Measurements from ENCODE around the gene PTPRM.

The PTPRM gene

DNA sequence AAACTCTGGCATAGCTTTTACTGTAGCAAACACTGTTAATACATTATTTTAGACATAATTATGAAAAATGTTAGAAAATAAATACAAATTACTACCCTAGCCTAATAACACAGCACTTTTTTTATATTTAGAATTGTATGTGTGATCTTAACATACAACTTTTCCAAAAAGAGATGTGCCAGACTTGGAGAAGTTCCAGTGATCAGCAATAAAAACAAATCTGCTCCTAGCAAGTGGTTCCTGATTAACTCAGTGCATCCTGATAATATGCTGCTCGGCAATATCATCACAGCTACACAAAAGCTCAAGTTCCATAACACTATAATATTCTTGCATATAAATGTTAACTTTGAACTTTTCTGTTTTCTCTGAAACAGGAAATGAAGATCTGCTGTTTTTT is 22.4 kb upstream of the PTPRM start:
- H3K36me3 ChIP-seq (ENCODE audit: control insufficient read depth, insufficient read depth, low read length) = no peaks in the 10 kb centered on the region
- H3K27me3 ChIP-seq (ENCODE audit: control insufficient read depth, insufficient read depth, low read length) = no peaks in the 10 kb centered on the region
- H3K9me3 ChIP-seq (ENCODE audit: control insufficient read depth, insufficient read depth, low read length) = no peaks in the 10 kb centered on the region
- H3K4me3 ChIP-seq (ENCODE audit: low read depth, low read length) = no peak overlapping the region
- no peaks in the 10 kb centered on the region for H3K4me1 ChIP-seq (ENCODE audit: control insufficient read depth, insufficient read depth, low read length)
- H3K27ac ChIP-seq (ENCODE audit: low read depth, low read length) = no peak overlapping the region
- H3K9ac ChIP-seq (ENCODE audit: low read depth, low read length) = no peak overlapping the region

DNA sequence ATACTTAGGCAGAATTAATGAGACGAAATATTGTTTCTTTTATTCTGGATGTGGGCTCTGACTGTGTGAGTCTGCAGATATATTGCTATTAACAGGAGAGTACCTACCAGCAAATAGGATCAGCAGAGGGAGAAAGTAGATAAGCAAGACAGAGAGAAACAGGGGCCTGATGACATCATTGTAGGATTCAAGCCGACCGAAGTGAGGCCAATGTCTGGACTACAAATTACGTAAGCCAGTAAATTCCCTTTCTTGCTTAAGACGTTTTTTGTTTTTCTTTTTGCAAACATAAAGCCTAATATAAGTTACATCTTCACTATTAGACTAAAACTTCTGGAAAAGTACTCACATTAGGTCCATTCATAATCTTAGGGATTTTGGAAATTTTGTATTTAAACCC is 21.4 kb upstream of the PTPRM start:
- H3K9ac ChIP-seq (ENCODE audit: low read depth, low read length) = no peak overlapping the region
- no peaks in the 10 kb centered on the region for H3K9me3 ChIP-seq (ENCODE audit: control insufficient read depth, insufficient read depth, low read length)
- no peaks in the 10 kb centered on the region for H3K27me3 ChIP-seq (ENCODE audit: control insufficient read depth, insufficient read depth, low read length)
- no peaks in the 10 kb centered on the region for H3K36me3 ChIP-seq (ENCODE audit: control insufficient read depth, insufficient read depth, low read length)
- H3K27ac ChIP-seq (ENCODE audit: low read depth, low read length) = no peak overlapping the region
- H3K4me1 ChIP-seq (ENCODE audit: control insufficient read depth, insufficient read depth, low read length) = no peaks in the 10 kb centered on the region
- H3K4me3 ChIP-seq (ENCODE audit: low read depth, low read length) = no peak overlapping the region

DNA sequence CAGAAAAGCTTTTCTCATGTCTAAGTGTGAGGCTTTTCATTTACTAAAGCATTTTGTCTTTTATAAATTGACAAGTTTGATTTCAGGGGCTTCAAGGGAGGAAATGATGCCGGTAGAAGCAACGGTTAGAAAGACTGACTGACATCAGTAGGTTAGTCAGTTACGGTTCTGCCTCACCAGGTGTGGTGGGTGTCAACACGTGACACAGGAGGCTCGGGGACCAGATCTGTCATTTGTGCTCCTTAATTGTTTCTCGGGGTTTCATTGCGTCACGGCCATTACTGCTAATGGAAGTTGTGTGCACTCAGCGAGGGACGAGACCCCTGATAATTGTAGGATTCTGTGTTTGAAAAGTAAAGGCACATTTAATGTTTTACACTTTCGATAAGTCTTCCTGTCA is 18.9 kb upstream of the PTPRM start:
- H3K9ac ChIP-seq (ENCODE audit: low read depth, low read length) = no peak overlapping the region
- H3K36me3 ChIP-seq (ENCODE audit: control insufficient read depth, insufficient read depth, low read length) = no peaks in the 10 kb centered on the region
- H3K4me3 ChIP-seq (ENCODE audit: low read depth, low read length) = no peak overlapping the region
- no peak overlapping the region for H3K27ac ChIP-seq (ENCODE audit: low read depth, low read length)
- no peaks in the 10 kb centered on the region for H3K9me3 ChIP-seq (ENCODE audit: control insufficient read depth, insufficient read depth, low read length)
- no peaks in the 10 kb centered on the region for H3K27me3 ChIP-seq (ENCODE audit: control insufficient read depth, insufficient read depth, low read length)
- no peaks in the 10 kb centered on the region for H3K4me1 ChIP-seq (ENCODE audit: control insufficient read depth, insufficient read depth, low read length)

DNA sequence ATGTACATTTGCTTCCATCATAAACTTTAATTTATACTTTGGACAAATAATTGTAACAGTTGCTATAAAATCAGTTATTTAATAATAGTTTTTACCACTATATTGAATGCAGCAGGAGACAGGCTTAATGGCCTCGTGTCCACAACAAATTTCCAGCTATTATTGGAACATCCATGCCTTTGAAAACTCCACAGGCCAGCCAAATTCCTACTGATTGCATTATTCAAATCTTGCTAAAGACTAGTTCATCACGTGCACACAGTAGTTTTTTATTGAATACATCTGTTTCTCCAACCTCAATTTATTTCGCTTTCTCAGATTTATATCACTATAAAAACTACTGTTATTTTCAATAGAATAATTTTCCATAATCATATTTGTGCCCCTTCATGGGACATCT is 18.4 kb upstream of the PTPRM start:
- Histone ChIP-seq H3K36me3 (ENCODE audit: control insufficient read depth, insufficient read depth, low read length) (no peaks in the 10 kb centered on the region), H3K27me3 (ENCODE audit: control insufficient read depth, insufficient read depth, low read length) (no peaks in the 10 kb centered on the region), H3K9me3 (ENCODE audit: control insufficient read depth, insufficient read depth, low read length) (no peaks in the 10 kb centered on the region), H3K9ac (ENCODE audit: low read depth, low read length) (no peak overlapping the region), H3K27ac (ENCODE audit: low read depth, low read length) (no peak overlapping the region), H3K4me1 (ENCODE audit: control insufficient read depth, insufficient read depth, low read length) (no peaks in the 10 kb centered on the region), H3K4me3 (ENCODE audit: low read depth, low read length) (no peak overlapping the region)

DNA sequence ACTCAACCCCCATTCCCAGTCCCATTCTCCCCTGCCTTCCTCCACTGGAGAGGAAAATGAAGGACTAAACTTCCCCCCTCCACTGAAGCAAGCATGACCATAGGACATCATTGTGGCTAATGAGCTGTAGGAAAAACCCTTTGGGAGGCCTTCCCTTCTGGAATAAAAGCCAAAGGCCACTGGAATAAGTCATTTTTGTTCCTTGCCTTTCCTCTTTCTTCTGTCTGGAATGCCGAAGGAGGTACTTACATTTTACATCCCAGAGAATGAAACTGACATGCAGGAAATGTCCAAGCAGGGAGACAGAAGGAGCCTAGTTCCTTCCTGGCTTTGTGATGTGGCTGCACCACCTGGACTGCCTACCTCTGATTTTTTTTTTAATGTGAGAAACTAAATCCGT is 9.1 kb upstream of the PTPRM start:
- no peaks in the 10 kb centered on the region for H3K36me3 ChIP-seq (ENCODE audit: control insufficient read depth, insufficient read depth, low read length)
- H3K4me1 ChIP-seq (ENCODE audit: control insufficient read depth, insufficient read depth, low read length) = peaks cover 8% of the 10 kb centered on the region
- no peak overlapping the region for H3K27ac ChIP-seq (ENCODE audit: low read depth, low read length)
- H3K4me3 ChIP-seq (ENCODE audit: low read depth, low read length) = no peak overlapping the region
- H3K9ac ChIP-seq (ENCODE audit: low read depth, low read length) = no peak overlapping the region
- H3K27me3 ChIP-seq (ENCODE audit: control insufficient read depth, insufficient read depth, low read length) = no peaks in the 10 kb centered on the region
- H3K9me3 ChIP-seq (ENCODE audit: control insufficient read depth, insufficient read depth, low read length) = no peaks in the 10 kb centered on the region

DNA sequence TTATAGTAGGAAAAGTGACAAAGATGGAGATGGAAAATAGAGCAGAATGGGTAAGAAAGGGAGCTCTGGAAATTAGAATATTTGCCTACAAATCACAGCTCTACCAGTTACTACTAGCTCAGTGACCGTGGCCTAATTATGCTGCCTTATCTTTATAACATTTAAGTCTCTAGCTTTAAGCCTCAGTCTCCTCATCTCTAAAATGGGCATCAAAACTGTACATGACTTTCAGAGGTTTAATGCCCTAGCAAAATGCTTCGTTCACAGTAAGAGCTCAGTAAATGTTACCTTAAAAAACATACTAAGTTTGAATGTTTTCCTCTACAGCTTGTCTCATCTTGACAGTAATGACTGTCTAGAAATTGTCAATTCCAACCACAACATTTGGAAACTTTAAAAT is 8.3 kb upstream of the PTPRM start:
- Histone ChIP-seq H3K27me3 (ENCODE audit: control insufficient read depth, insufficient read depth, low read length) (no peaks in the 10 kb centered on the region), H3K4me3 (ENCODE audit: low read depth, low read length) (no peak overlapping the region), H3K9me3 (ENCODE audit: control insufficient read depth, insufficient read depth, low read length) (no peaks in the 10 kb centered on the region), H3K36me3 (ENCODE audit: control insufficient read depth, insufficient read depth, low read length) (no peaks in the 10 kb centered on the region), H3K9ac (ENCODE audit: low read depth, low read length) (no peak overlapping the region), H3K27ac (ENCODE audit: low read depth, low read length) (no peak overlapping the region), H3K4me1 (ENCODE audit: control insufficient read depth, insufficient read depth, low read length) (peaks cover 8% of the 10 kb centered on the region)

DNA sequence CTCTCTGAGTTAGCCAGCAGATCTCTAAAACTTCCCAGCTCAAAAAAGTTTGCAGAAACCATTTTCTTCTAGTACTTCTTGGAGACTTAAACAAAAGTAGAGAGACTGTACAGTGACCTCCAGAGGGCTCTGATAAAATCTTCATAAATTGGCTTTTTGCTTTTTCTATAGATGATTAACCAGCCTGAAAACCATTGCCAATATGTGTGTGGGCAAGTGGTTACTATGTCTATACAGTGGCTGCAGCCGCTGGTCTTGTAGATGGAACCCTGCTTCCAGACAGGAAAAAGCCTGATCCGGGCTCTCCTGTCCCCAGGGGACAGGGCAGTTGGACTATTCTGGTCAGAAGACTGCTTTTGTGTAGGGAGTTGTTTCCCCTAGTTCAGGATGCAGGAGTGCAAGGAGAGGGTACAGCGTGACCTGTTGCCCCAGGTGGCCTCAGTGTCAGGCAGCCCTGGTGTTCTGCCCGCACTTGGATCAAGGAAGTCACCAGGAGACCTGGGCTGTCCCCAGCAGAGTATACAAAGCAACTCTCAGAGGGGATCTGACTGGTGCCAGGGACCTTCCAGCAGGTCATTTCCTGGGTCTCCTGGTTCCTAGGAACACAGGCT is 7.3 kb upstream of the PTPRM start:
- Histone ChIP-seq H3K36me3 (ENCODE audit: control insufficient read depth, insufficient read depth, low read length) (no peaks in the 10 kb centered on the region), H3K4me3 (ENCODE audit: low read depth, low read length) (no peak overlapping the region), H3K9ac (ENCODE audit: low read depth, low read length) (no peak overlapping the region), H3K27me3 (ENCODE audit: control insufficient read depth, insufficient read depth, low read length) (peaks cover 6% of the 10 kb centered on the region), H3K4me1 (ENCODE audit: control insufficient read depth, insufficient read depth, low read length) (peaks cover 8% of the 10 kb centered on the region), H3K27ac (ENCODE audit: low read depth, low read length) (no peak overlapping the region), H3K9me3 (ENCODE audit: control insufficient read depth, insufficient read depth, low read length) (no peaks in the 10 kb centered on the region)

DNA sequence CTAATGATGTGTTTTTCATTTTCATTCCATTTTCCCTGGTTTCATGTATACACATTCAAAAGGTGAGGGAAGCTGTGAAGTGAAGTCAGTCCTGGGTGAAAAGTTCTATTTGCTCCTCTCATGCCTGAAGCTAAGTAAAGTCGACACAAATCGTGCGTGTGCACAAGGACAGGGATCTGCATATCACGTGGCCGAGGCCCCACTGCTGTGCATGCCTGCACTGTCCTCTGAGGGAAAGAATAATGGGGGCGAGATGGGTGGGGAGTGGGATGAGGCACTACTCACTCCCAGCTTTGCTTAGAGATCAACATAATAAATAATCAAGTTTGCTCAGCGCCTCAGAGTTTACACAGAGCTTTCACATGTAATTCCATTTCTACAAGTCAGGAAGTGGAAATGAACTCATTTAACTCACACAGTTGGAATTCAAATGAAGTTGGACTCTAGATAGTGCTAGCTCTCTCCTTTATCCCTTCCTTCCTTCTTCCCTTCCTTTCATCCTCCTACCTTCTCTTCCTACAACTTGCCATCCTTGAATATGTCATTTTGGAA is 5.1 kb upstream of the PTPRM start:
- Histone ChIP-seq H3K9ac (ENCODE audit: low read depth, low read length) (no peak overlapping the region), H3K27ac (ENCODE audit: low read depth, low read length) (no peak overlapping the region), H3K9me3 (ENCODE audit: control insufficient read depth, insufficient read depth, low read length) (no peaks in the 10 kb centered on the region), H3K4me1 (ENCODE audit: control insufficient read depth, insufficient read depth, low read length) (peaks cover 8% of the 10 kb centered on the region), H3K4me3 (ENCODE audit: low read depth, low read length) (no peak overlapping the region), H3K27me3 (ENCODE audit: control insufficient read depth, insufficient read depth, low read length) (peaks cover 23% of the 10 kb centered on the region), H3K36me3 (ENCODE audit: control insufficient read depth, insufficient read depth, low read length) (no peaks in the 10 kb centered on the region)

DNA sequence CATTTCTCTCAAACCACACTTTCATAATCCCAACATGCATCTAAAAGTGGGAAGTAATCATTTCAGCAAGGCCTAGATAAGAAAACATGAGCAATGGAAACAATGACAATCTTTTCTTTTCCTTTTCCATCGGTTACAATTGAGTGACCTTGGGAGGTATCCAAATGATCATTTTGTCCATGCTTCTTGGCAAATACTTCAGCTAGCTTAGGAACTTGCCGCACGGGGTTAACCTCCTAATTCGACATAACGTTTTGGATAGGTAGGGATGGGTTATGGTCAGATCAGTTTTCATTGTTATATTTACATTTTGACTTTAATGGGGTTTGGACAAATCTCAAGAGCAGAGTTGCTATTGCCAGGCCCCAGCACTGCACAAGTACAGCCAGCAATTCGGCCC is 4.6 kb upstream of the PTPRM start:
- H3K9ac ChIP-seq (ENCODE audit: low read depth, low read length) = no peak overlapping the region
- H3K27me3 ChIP-seq (ENCODE audit: control insufficient read depth, insufficient read depth, low read length) = peaks cover 23% of the 10 kb centered on the region
- H3K9me3 ChIP-seq (ENCODE audit: control insufficient read depth, insufficient read depth, low read length) = no peaks in the 10 kb centered on the region
- peaks cover 8% of the 10 kb centered on the region for H3K4me1 ChIP-seq (ENCODE audit: control insufficient read depth, insufficient read depth, low read length)
- no peaks in the 10 kb centered on the region for H3K36me3 ChIP-seq (ENCODE audit: control insufficient read depth, insufficient read depth, low read length)
- no peak overlapping the region for H3K27ac ChIP-seq (ENCODE audit: low read depth, low read length)
- H3K4me3 ChIP-seq (ENCODE audit: low read depth, low read length) = no peak overlapping the region

DNA sequence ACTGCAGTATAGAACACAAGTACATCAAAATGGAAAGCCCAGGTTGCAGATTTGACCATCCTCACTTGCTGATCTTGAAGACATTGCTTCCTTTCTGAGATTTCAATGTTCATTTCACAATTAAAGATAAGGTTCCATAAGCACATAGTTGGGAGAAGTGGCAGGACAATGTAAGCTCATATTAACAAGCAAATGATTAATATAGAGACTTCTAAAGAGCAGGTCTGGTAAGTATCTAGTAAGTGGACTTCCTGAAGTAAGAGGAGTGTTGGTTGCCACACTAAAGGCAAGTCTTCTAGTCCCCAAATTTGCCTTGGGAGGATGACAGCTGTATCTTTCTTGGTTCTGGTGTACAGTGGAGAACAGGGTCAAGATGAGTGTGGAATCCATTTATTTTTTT is 1.4 kb upstream of the PTPRM start:
- H3K36me3 ChIP-seq (ENCODE audit: control insufficient read depth, insufficient read depth, low read length) = no peaks in the 10 kb centered on the region
- H3K27me3 ChIP-seq (ENCODE audit: control insufficient read depth, insufficient read depth, low read length) = peaks cover 43% of the 10 kb centered on the region
- no peak overlapping the region for H3K27ac ChIP-seq (ENCODE audit: low read depth, low read length)
- peaks cover 8% of the 10 kb centered on the region for H3K4me1 ChIP-seq (ENCODE audit: control insufficient read depth, insufficient read depth, low read length)
- H3K4me3 ChIP-seq (ENCODE audit: low read depth, low read length) = no peak overlapping the region
- H3K9ac ChIP-seq (ENCODE audit: low read depth, low read length) = no peak overlapping the region
- no peaks in the 10 kb centered on the region for H3K9me3 ChIP-seq (ENCODE audit: control insufficient read depth, insufficient read depth, low read length)

DNA sequence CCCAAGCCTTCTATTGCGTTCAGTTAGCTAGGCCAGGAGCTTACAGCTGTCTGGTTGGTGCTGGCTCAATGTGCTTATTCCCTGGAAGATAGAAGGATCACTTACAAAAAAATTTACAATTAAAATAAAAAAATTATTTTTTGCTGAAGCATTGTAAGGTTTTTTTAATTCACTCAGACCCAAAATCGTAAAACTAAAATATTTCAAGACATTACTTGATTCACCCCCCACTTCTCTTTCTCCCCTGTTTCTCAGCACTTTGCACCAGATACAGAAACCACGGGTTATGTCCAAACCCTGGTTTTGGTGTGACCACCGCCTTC is 911 bp upstream of the PTPRM start:
- Histone ChIP-seq H3K9ac (ENCODE audit: low read depth, low read length) (peak overlapping the region; percentile 15; the same call in 1 of the 2 replicates), H3K36me3 (ENCODE audit: control insufficient read depth, insufficient read depth, low read length) (no peaks in the 10 kb centered on the region), H3K4me1 (ENCODE audit: control insufficient read depth, insufficient read depth, low read length) (peaks cover 8% of the 10 kb centered on the region), H3K9me3 (ENCODE audit: control insufficient read depth, insufficient read depth, low read length) (no peaks in the 10 kb centered on the region), H3K27me3 (ENCODE audit: control insufficient read depth, insufficient read depth, low read length) (peaks cover 43% of the 10 kb centered on the region), H3K27ac (ENCODE audit: low read depth, low read length) (no peak overlapping the region), H3K4me3 (ENCODE audit: low read depth, low read length) (peak overlapping the region; percentile 83)

Data from HUES48 (cell line).